PC-3 (cell line): ENCODE results near the gene CFAP141. TPM values are rescaled to one million over a fixed set of nuclear protein-coding genes. Genes with fewer than 3 reads are reported as not detected.
A peak's percentile ranks its signal among the peaks of the same experiment; 100 is the strongest.

Experiments
- microRNA-seq: library from miRNA; unstranded; fragments of <30 nt; microRNA quantifications from one replicate; pipeline ENCODE4 v1.1.0, GENCODE V29; 2020; ENCODE audit not compliant: unreplicated experiment
- total RNA-seq: library from RNA; depleted of rRNA; stranded (reverse); fragments of >200 nt; gene quantifications from 2 replicates; pipeline ENCODE4 v1.2.3, GENCODE V29; 2014; rRNA removed

Gene CFAP141
- total RNA-seq, 1 experiment from 2014 or later: not detected

Small RNAs within 50 kb of the gene (microRNA-seq; reads per million reads assigned to microRNA genes)
- gene MIR190B: 9.8 reads per million, percentile 36 among the genes with 10 or more reads in this experiment

Other genes with a start within 250 kb of the CFAP141 start
- 17.6 and 21.0 TPM in 2 replicates for gene CRTC2, start 247.7 kb downstream of the CFAP141 start, total RNA-seq
- 201 and 224 TPM in 2 replicates for gene SLC39A1, start 242.8 kb downstream of the CFAP141 start, total RNA-seq
- 22.9 and 28.7 TPM in 2 replicates for gene CREB3L4, start 238.4 kb downstream of the CFAP141 start, total RNA-seq
- gene JTB, start 228.7 kb downstream of the CFAP141 start, total RNA-seq: 377 and 388 TPM in 2 replicates
- gene RAB13, start 220.0 kb downstream of the CFAP141 start, total RNA-seq: 41.2 and 42.3 TPM in 2 replicates
- gene RPS27, start 215.6 kb downstream of the CFAP141 start, total RNA-seq: 1,964 and 2,544 TPM in 2 replicates
- 0.04 TPM in 1 of 2 replicates, not detected in the other for gene NUP210L, start 51.3 kb downstream of the CFAP141 start, total RNA-seq
- gene TPM3, start 14.2 kb downstream of the CFAP141 start, total RNA-seq: 428 and 524 TPM in 2 replicates
- gene UBAP2L, start 14.6 kb upstream of the CFAP141 start, total RNA-seq: 128 and 193 TPM in 2 replicates
- gene HAX1, start 66.3 kb upstream of the CFAP141 start, total RNA-seq: 230 and 281 TPM in 2 replicates
- gene AQP10, start 114.8 kb upstream of the CFAP141 start, total RNA-seq: not detected in 2 replicates
- 25.7 and 36.3 TPM in 2 replicates for gene ATP8B2, start 119.2 kb upstream of the CFAP141 start, total RNA-seq
- 16.1 and 43.3 TPM in 2 replicates for gene IL6R, start 199.0 kb upstream of the CFAP141 start, total RNA-seq